PFSK-1 (cell line): ENCODE results near the gene GPR155.

ENCODE experiments used
- FOXP2 ChIP-seq: optimal IDR thresholded peaks from 2 replicates; pipeline ENCODE3; 2011; ENCODE audit warnings: borderline replicate concordance, control low read depth, inconsistent platforms; ENCODE audit not compliant: insufficient read depth; ENCODE audit errors: extremely low read length, extremely low read depth
- POLR2AphosphoS5 ChIP-seq: IDR thresholded peaks from 2 replicates; pipeline ENCODE4 v1.6.1; 2012; ENCODE audit warnings: low read depth, mild to moderate bottlenecking, control low read depth, low read length, moderate library complexity
- REST ChIP-seq, 2 experiments: IDR thresholded peaks; 2 replicates each; pipeline versions ENCODE4 v1.6.1 to v1.8.0; 2011 to 2012; ENCODE audit warnings: low read depth in 2 of 2, low read length in 2 of 2, control low read depth in 1 of 2, inconsistent platforms in 1 of 2, mild to moderate bottlenecking in 1 of 2, moderate library complexity in 1 of 2; ENCODE audit not compliant: insufficient read depth in 1 of 2
- SIN3A ChIP-seq: IDR thresholded peaks from 2 replicates; pipeline ENCODE4 v1.6.1; 2012; ENCODE audit warnings: mild to moderate bottlenecking, low read length, moderate library complexity, borderline replicate concordance; ENCODE audit not compliant: insufficient read depth
- TAF1 ChIP-seq: IDR thresholded peaks from 2 replicates; pipeline ENCODE4 v1.6.1; 2012; ENCODE audit warnings: low read length, control low read depth, borderline replicate concordance; ENCODE audit not compliant: insufficient read depth

- no peak for TF ChIP-seq POLR2AphosphoS5
- no peak for TF ChIP-seq SIN3A
- no peak for TF ChIP-seq TAF1
- TF ChIP-seq REST (IDR thresholded peaks at IDR 0.05; ENCODE audit: insufficient read depth in 1 of 2, low read depth in 2 of 2, low read length in 2 of 2): no peak
- TF ChIP-seq FOXP2: no peak
Observed at GRCh38 chr2:174442546-174443510, 44.0 kb downstream of the GPR155 start.
